Neuronal stem cell (in vitro differentiated cells): Measurements from ENCODE around the gene GNAS. TPM values are rescaled to one million over a fixed set of nuclear protein-coding genes. Genes with fewer than 3 reads are reported as not detected.

Experiments
- DNase-seq: peaks from one replicate; pipeline ENCODE4 v3.0.0-alpha.2; 2013; ENCODE audit warnings: low spot score
- H2AFZ ChIP-seq: one replicate; pipeline ENCODE4 v1.6.1; 2013; ENCODE audit warnings: mild to moderate bottlenecking, low read length, inconsistent platforms
- H2AK5ac ChIP-seq: 2 replicates; pipeline ENCODE4 v1.6.1; 2013; ENCODE audit warnings: low read depth, mild to moderate bottlenecking, inconsistent platforms, low read length, moderate library complexity, mixed read lengths
- H2BK120ac ChIP-seq: 2 replicates; pipeline ENCODE4 v1.6.1; 2013; ENCODE audit warnings: low read depth, mild to moderate bottlenecking, inconsistent platforms, low read length, moderate library complexity, mixed read lengths
- H2BK12ac ChIP-seq: one replicate; pipeline ENCODE4 v1.6.1; 2013; ENCODE audit warnings: low read length, inconsistent platforms
- H2BK15ac ChIP-seq: 2 replicates; pipeline ENCODE4 v1.6.1; 2013; ENCODE audit warnings: mild to moderate bottlenecking, low read length, inconsistent platforms, mixed read lengths
- H2BK5ac ChIP-seq: one replicate; pipeline ENCODE4 v1.6.1; 2013; ENCODE audit warnings: inconsistent platforms, mild to moderate bottlenecking, low read length, moderate library complexity
- H3K14ac ChIP-seq: one replicate; pipeline ENCODE4 v1.6.1; 2013; ENCODE audit warnings: low read length, inconsistent platforms
- H3K18ac ChIP-seq: 2 replicates; pipeline ENCODE4 v1.6.1; 2013; ENCODE audit warnings: low read length, inconsistent platforms
- H3K23ac ChIP-seq: 2 replicates; pipeline ENCODE4 v1.6.1; 2013; ENCODE audit warnings: low read depth, mild to moderate bottlenecking, mixed read lengths, low read length, inconsistent platforms; ENCODE audit not compliant: poor library complexity
- H3K27ac ChIP-seq: replicated peaks from 3 replicates; pipeline ENCODE4 v1.5.1; 2013; ENCODE audit warnings: low read length, inconsistent platforms
- H3K27me3 ChIP-seq, 3 experiments: 2 replicates each; pipeline ENCODE4 v1.6.1; 2013; ENCODE audit warnings: low read length in 3 of 3, mild to moderate bottlenecking in 2 of 3, inconsistent platforms in 1 of 3, low read depth in 1 of 3, mixed read lengths in 1 of 3, moderate library complexity in 1 of 3; ENCODE audit not compliant: control insufficient read depth in 3 of 3, insufficient read depth in 3 of 3
- H3K36me3 ChIP-seq, 2 donors: replicated peaks in 1 of 2; 2 replicates each; pipeline ENCODE4 v1.6.1; 2013; ENCODE audit warnings: low read length in 2 of 2; ENCODE audit not compliant: control insufficient read depth in 2 of 2, insufficient read depth in 2 of 2
- H3K4ac ChIP-seq: 2 replicates; pipeline ENCODE4 v1.6.1; 2013; ENCODE audit warnings: inconsistent platforms, mild to moderate bottlenecking, low read length, moderate library complexity
- H3K4me1 ChIP-seq, 2 donors: 1 replicate in 1 of 2; 2 replicates in 1 of 2; pipeline ENCODE4 v1.6.1; 2013; ENCODE audit warnings: low read length in 2 of 2, low read depth in 1 of 2; ENCODE audit not compliant: control insufficient read depth in 2 of 2, insufficient read depth in 1 of 2
- H3K4me2 ChIP-seq: one replicate; pipeline ENCODE4 v1.6.1; 2013; ENCODE audit warnings: mild to moderate bottlenecking, low read length, inconsistent platforms; ENCODE audit not compliant: insufficient read depth, poor library complexity, severe bottlenecking
- H3K4me3 ChIP-seq, 2 donors: 2 replicates each; pipeline ENCODE4 v1.5.1; 2013; ENCODE audit warnings: low read length in 2 of 2, mild to moderate bottlenecking in 2 of 2, inconsistent platforms in 1 of 2, moderate library complexity in 1 of 2
- H3K79me1 ChIP-seq: one replicate; pipeline ENCODE4 v1.6.1; 2013; ENCODE audit warnings: low read depth, mild to moderate bottlenecking, inconsistent platforms, low read length, moderate library complexity
- H3K9ac ChIP-seq: one replicate; pipeline ENCODE4 v1.6.1; 2013; ENCODE audit warnings: mild to moderate bottlenecking, low read depth, low read length, inconsistent platforms; ENCODE audit not compliant: poor library complexity
- H3K9me3 ChIP-seq, 2 donors: replicated peaks in 1 of 2; 2 replicates each; pipeline versions ENCODE3 to v1.6.1; 2013; ENCODE audit warnings: low read length in 2 of 2, mild to moderate bottlenecking in 2 of 2, inconsistent platforms in 1 of 2, low read depth in 1 of 2, mixed read lengths in 1 of 2, moderate library complexity in 1 of 2; ENCODE audit not compliant: control insufficient read depth in 2 of 2, insufficient read depth in 1 of 2
- H4K8ac ChIP-seq: one replicate; pipeline ENCODE4 v1.6.1; 2013; ENCODE audit warnings: low read depth, mild to moderate bottlenecking, inconsistent platforms, low read length, moderate library complexity
- H4K91ac ChIP-seq: one replicate; pipeline ENCODE4 v1.6.1; 2013; ENCODE audit warnings: low read length, low read depth, mild to moderate bottlenecking, inconsistent platforms; ENCODE audit not compliant: poor library complexity
- WGBS, 2 donors: extraction: QIAGEN DNeasy Blood & Tissue Kit; methylation state at CpG; one replicate each; pipeline ENCODE4 v1.1.7; 2013; ENCODE audit warnings: missing lambda C conversion rate in 2 of 2, mixed read lengths in 1 of 2; ENCODE audit not compliant: insufficient read length in 2 of 2, insufficient replicate concordance in 1 of 2; ENCODE audit errors: extremely low coverage in 2 of 2; 5-methylcytosine and 5-hydroxymethylcytosine counted together
- small RNA-seq: library from polyadenylated mRNA; stranded (forward); fragments of <200 nt; extraction: miRNeasy Mini kit (QIAGEN cat#:217004); gene quantifications from one replicate; pipeline ENCODE3, GENCODE V24; 2013; ENCODE audit not compliant: insufficient read depth

GNAS gene

GRCh38 chr20:58959652-58960051 lies 107.1 kb downstream of the GNAS start:
- Histone ChIP-seq H3K4me1 (no peaks in the 10 kb centered on the region), H3K23ac (no peak overlapping the region), H3K9ac (no peak overlapping the region), H2AK5ac (no peak overlapping the region), H3K9me3 (no peaks in the 10 kb centered on the region), H4K8ac (no peak overlapping the region), H2BK5ac (no peak overlapping the region), H2BK12ac (no peak overlapping the region), H3K27ac (no peak overlapping the region), H2AFZ (peak overlapping the region; percentile 29), H2BK120ac (no peak overlapping the region), H4K91ac (no peak overlapping the region), H3K27me3 (peaks cover 0 to 9% (median 0%) of the 10 kb centered on the region in 3 experiments), H3K4ac (no peak overlapping the region), H3K4me2 (no peak overlapping the region), H3K4me3 (no peak overlapping the region), H2BK15ac (no peak overlapping the region), H3K18ac (no peak overlapping the region), H3K79me1 (no peaks in the 10 kb centered on the region), H3K36me3 (no peaks in the 10 kb centered on the region), H3K14ac (peak overlapping the region; percentile 42)
- DNase-seq, result no peak
- no CpG with 5 or more reads among the region's 6 CpGs for WGBS, 2 donors

Small RNA genes within 50 kb of the gene (small RNA-seq; reads per million reads assigned to genes)
- 3.5 reads per million for gene MIR298
- not detected for gene RF02127
- not detected for gene RF02128
- not detected for gene RF02130
- gene RF02131, result not detected
